GM12873 (cell line): Measurements from ENCODE around the gene YWHAQ.

Experiments
- TF ChIP-seq, protein P1 (sequence below): IDR thresholded peaks from 2 replicates; pipeline ENCODE4 v1.5.1; 2012; ENCODE audit warnings: low read depth, mild to moderate bottlenecking, moderate library complexity, low read length, control low read depth; ENCODE audit not compliant: insufficient read depth; ENCODE audit errors: missing control alignments

The YWHAQ gene

DNA sequence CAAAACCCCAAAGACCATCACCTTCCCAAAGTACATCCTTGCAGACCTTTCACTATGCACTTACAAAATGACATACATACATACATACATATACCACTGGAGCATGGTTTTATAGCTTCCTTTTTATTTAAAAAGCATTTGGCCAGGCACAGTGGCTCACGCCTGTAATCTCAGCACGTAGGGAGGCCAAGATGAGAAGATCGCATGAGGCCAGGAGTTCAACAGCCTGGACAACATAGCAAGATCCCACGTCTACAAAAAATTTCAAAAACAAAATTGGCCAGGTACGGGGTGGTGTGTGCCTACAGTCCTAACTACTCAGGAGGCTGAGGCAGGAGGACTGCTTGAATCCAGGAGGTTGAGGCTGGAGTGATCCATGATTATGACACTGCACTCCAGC lies 45.3 kb downstream of the YWHAQ start:
- TF ChIP-seq, protein P1, sequence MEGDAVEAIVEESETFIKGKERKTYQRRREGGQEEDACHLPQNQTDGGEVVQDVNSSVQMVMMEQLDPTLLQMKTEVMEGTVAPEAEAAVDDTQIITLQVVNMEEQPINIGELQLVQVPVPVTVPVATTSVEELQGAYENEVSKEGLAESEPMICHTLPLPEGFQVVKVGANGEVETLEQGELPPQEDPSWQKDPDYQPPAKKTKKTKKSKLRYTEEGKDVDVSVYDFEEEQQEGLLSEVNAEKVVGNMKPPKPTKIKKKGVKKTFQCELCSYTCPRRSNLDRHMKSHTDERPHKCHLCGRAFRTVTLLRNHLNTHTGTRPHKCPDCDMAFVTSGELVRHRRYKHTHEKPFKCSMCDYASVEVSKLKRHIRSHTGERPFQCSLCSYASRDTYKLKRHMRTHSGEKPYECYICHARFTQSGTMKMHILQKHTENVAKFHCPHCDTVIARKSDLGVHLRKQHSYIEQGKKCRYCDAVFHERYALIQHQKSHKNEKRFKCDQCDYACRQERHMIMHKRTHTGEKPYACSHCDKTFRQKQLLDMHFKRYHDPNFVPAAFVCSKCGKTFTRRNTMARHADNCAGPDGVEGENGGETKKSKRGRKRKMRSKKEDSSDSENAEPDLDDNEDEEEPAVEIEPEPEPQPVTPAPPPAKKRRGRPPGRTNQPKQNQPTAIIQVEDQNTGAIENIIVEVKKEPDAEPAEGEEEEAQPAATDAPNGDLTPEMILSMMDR: no peak

GRCh38 chr2:9582624-9583023 lies 48.2 kb downstream of the YWHAQ start:
- TF ChIP-seq, protein P1: no peak

GRCh38 chr2:9578467-9579235 lies 52.1 kb downstream of the YWHAQ start:
- TF ChIP-seq, protein P1: no peak

DNA sequence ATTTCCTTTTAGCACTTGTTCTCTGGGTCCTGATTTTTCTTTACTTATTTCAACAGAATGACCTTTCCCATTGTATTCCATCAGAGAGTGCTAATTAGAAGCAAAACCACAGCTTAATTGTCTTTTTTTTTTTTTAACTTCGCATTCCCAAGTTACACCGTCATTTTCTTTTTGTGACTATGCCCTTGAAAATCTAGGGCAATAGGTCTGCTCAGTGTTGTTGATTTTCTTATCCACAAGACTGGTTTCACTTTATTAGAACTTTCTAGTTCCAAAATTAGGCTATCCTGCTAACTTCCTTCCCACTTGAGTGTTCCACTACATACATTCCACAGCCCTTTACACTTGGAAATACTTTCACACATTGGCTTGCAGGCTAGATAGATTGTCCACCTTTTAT lies 56.5 kb downstream of the YWHAQ start:
- TF ChIP-seq, protein P1: no peak

DNA sequence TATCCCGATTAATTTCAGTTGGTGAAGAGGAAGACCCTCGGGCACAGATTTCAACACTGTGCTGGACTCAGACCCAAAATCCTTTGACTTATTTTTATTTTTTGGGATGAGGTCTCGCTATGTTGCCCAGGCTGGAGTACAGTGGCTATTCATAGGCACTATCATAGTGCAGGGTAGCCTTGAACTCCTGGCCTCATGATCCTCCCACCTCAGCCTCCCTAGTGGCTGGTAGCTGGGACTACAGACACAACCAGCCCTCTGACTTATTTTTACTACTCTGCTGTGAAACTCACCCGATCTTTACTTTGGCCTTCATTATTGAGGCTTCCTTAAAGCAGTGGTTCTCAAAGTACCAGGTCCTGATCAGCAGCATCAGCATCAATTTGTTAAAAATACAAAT lies 57.0 kb downstream of the YWHAQ start:
- TF ChIP-seq, protein P1: peak; percentile 37

DNA sequence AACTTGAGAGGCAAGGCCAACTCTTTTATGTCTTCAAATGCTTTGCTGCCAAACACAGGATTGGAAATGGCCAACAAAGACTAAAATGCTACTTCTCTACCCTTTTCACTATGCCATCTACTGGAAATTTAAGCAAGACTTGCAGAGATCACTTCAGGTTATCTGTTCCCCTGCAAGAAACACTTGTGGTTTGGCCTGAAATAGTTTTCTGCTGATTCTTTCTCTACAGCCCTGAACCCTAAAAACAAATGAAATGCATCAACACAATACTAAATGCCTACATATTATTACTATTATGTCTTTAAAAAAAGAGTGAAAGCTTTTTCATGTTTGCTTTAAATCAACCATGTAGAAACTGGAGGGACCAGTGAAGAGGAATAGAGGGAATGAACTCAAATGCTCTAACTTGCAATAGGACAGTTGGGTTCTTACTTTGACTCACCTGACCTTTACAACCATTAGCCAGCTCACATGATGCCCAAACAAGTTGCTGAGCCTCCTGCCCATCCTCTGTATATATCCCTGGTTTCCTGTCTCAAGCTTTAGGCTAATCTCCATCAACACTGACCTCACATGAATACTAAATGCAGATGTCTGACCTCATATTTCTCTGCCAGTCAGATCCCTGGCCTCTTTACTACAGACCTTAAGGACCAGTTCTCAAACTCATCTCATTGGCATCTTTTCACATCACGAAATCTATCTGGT lies 57.6 kb downstream of the YWHAQ start:
- TF ChIP-seq, protein P1: no peak

GRCh38 chr2:9570182-9571060 lies 60.4 kb downstream of the YWHAQ start:
- TF ChIP-seq, protein P1: peak; percentile 23
